AG09309 (cell line): ENCODE results near the gene SMIM35.

Experiments
- DNase-seq: peaks from one replicate; pipeline ENCODE4 v3.0.0-alpha.2; 2010; ENCODE audit warnings: low read depth
- H3K4me3 ChIP-seq: 2 replicates; pipeline ENCODE4 v1.5.1; 2011; ENCODE audit warnings: mild to moderate bottlenecking, low read depth, low read length, moderate library complexity; ENCODE audit not compliant: control insufficient read depth
- TF ChIP-seq, protein P1 (sequence below): IDR thresholded peaks from 2 replicates; pipeline ENCODE4 v1.5.1; 2011; ENCODE audit warnings: mild to moderate bottlenecking, low read depth, low read length, inconsistent platforms; ENCODE audit not compliant: insufficient read depth, control insufficient read depth; ENCODE audit errors: missing control alignments

Gene SMIM35

GRCh38 chr11:118017111-118017510, 69.7 kb downstream of the SMIM35 start:
- no peak overlapping the region for H3K4me3 ChIP-seq
- DNase-seq = no peak
- TF ChIP-seq, protein P1, sequence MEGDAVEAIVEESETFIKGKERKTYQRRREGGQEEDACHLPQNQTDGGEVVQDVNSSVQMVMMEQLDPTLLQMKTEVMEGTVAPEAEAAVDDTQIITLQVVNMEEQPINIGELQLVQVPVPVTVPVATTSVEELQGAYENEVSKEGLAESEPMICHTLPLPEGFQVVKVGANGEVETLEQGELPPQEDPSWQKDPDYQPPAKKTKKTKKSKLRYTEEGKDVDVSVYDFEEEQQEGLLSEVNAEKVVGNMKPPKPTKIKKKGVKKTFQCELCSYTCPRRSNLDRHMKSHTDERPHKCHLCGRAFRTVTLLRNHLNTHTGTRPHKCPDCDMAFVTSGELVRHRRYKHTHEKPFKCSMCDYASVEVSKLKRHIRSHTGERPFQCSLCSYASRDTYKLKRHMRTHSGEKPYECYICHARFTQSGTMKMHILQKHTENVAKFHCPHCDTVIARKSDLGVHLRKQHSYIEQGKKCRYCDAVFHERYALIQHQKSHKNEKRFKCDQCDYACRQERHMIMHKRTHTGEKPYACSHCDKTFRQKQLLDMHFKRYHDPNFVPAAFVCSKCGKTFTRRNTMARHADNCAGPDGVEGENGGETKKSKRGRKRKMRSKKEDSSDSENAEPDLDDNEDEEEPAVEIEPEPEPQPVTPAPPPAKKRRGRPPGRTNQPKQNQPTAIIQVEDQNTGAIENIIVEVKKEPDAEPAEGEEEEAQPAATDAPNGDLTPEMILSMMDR = no peak

DNA sequence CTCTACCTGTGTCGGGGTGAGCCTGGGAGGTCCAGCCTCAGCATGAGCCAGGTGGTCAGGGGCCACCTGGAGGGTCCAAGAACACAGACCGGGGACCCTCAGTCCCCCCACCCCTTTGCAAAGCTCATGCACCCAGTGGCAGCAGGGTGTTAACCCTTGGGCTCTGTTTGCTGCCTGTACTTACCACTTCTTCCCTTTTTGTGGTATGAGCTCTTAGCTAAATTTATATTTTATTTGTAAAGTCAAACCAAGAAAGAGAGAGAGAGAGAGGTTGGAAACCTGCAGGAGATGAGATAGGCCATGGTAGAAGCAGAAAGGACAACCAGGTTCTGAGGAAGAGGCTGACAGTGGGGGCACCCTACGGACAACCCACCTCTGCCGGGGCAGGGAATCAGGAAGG, 70.7 kb downstream of the SMIM35 start:
- DNase-seq = no peak
- TF ChIP-seq, protein P1 = no peak
- H3K4me3 ChIP-seq = no peak overlapping the region

GRCh38 chr11:118015385-118015841, 71.3 kb downstream of the SMIM35 start:
- TF ChIP-seq, protein P1 = no peak
- H3K4me3 ChIP-seq = no peak overlapping the region
- no peak for DNase-seq

DNA sequence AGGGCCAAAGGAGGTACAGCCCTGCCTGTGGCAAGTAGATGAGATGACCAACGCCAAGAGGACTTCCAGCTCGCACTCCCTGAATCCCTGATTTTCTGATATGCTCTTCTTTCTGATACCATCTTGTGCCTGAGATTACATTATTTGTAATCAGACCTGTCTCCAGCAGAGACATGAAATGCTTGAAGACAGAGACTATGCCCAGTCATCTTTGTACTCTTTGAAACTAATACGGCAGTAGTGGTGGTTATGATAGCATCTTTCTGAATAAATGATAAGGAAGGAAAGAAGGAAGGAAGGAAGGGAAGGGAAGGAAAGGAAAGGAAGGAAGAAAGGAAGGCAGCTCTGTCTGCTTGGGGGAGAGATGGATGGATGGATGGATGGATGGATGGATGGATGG, 72.7 kb downstream of the SMIM35 start:
- DNase-seq = no peak
- H3K4me3 ChIP-seq = no peak overlapping the region
- TF ChIP-seq, protein P1 = no peak

DNA sequence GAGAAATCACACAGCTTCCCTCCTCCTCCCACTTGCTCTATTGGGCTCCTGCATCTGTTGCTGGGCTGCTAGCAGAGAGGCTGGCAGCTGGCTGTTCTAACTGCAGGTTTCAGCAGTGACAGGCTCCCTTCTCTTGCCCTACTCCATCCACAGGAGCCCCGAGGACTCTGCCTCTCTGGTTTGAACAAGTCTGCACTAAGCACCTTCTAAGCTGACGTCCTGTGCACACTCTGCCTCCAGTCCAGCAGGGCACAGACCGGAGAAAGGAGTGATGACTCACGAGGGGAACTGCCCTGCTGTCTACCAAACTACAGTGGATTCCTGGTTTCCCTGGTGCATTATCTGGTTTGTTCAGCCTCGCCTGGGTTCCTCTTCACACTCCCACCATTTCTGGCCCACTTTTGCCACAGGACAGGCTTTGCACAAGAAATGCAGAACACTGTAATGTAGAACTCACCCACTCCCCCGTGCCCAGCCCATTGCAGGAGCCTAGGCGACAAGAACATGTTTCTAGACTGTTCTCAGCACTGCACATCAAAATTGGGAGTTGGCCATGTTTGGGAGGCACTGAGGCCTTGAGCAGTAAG, 74.6 kb downstream of the SMIM35 start:
- no peak overlapping the region for H3K4me3 ChIP-seq
- TF ChIP-seq, protein P1 = no peak
- no peak for DNase-seq

GRCh38 chr11:118010738-118011461, 75.9 kb downstream of the SMIM35 start:
- no peak for DNase-seq
- TF ChIP-seq, protein P1 = no peak
- H3K4me3 ChIP-seq = no peak overlapping the region
